HG02759 (cell line): Measurements from ENCODE around the gene KRTAP10-7.
"Not testable (repeated sequence)": the region's sequence is repeated elsewhere in the genome, so short reads cannot be mapped to it uniquely, and the experiment has no call there.

Experiments
- ATAC-seq: cut with Tn5 transposase; IDR thresholded peaks from one replicate; pipeline ENCODE4 v1.9.1; 2021; ENCODE audit warnings: mild to moderate bottlenecking, moderate library complexity; ENCODE audit not compliant: unreplicated experiment

The KRTAP10-7 gene

GRCh38 chr21:44628707-44629391, 28.5 kb downstream of the KRTAP10-7 start:
- ATAC-seq, result no peak

GRCh38 chr21:44630440-44630839, 30.0 kb downstream of the KRTAP10-7 start:
- no peak for ATAC-seq

GRCh38 chr21:44632067-44632466, 31.7 kb downstream of the KRTAP10-7 start:
- no peak for ATAC-seq

GRCh38 chr21:44636209-44637017, 36.0 kb downstream of the KRTAP10-7 start:
- no peak for ATAC-seq

GRCh38 chr21:44637018-44637850, 36.8 kb downstream of the KRTAP10-7 start, which contains the start of gene KRTAP10-10:
Gene KRTAP10-10 (plus strand): TSS chr21:44637356. CDS start chr21:44637418, 62 bp downstream.
- no peak for ATAC-seq

DNA sequence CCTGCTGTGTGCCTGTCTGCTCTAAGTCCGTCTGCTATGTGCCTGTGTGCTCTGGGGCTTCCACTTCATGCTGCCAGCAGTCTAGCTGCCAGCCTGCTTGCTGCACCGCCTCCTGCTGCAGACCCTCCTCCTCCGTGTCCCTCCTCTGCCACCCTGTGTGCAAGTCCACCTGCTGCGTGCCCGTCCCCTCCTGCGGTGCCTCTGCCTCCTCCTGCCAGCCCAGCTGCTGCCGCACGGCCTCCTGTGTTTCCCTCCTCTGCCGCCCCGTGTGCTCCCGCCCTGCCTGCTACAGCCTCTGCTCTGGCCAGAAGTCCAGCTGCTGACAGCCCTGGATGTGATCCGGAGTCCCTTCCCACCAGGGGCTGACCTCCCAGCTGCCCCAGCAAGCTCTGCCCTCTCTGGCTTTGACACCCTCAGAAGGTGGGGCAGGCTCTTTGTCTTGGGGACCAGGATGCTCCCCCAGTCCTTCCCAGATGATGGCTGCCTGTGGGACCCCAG, 37.5 kb downstream of the KRTAP10-7 start:
- ATAC-seq, result not testable (repeated sequence)

GRCh38 chr21:44638506-44639330, 38.3 kb downstream of the KRTAP10-7 start:
- not testable (repeated sequence) for ATAC-seq

- ATAC-seq, result no peak
Measured at GRCh38 chr21:44639331-44639655, 38.9 kb downstream of the KRTAP10-7 start.

GRCh38 chr21:44640761-44641160, 40.4 kb downstream of the KRTAP10-7 start:
- no peak for ATAC-seq

GRCh38 chr21:44643741-44644310, 43.4 kb downstream of the KRTAP10-7 start:
- ATAC-seq, result no peak

DNA sequence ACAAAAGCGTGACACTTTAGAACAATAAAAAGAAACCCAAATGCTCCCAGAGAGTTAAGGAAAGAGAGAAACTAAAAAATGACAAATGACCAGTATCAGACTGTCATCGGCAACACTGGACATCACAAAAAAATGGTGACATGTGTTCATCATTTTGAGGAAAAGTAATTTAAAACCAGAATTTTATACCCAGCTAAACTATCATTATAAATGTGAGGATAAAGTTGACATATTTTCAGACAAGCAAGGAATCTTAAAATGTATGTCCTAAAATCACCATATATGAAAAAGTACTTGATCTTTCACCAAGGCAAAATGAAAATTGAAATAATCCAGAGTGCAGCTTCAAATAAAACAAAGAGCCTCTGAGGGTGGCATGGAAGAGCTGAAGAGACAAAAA, 44.5 kb downstream of the KRTAP10-7 start:
- ATAC-seq, result no peak

DNA sequence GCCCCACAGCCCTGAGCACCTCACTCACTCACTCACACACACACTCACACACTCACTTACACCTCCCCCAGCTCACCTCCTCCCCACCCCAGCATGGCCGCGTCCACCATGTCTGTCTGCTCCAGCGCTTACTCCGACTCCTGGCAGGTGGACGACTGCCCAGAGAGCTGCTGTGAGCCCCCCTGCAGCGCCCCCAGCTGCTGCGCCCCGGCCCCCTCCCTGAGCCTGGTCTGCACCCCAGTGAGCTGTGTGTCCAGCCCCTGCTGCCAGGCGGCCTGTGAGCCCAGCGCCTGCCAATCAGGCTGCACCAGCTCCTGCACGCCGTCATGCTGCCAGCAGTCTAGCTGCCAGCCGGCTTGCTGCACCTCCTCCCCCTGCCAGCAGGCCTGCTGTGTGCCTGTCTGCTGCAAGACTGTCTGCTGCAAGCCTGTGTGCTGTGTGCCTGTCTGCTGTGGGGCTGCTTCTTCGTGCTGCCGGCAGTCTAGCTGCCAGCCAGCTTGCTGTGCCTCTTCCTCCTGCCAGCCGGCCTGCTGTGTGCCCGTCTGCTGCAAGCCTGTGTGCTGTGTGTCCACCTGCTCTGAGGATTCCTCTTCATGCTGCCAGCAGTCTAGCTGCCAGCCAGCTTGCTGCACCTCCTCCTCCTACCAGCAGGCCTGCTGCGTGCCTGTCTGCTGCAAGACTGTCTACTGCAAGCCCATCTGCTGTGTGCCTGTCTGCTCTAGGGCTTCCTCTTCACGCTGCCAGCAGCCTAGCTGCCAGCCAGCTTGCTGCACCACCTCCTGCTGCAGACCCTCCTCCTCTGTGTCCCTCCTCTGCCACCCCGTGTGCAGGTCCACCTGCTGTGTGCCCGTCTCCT, 46.2 kb downstream of the KRTAP10-7 start, which contains the start of gene KRTAP10-11:
KRTAP10-11 (plus strand) TSS at position 49 of the 856 bp plus-strand sequence; CDS start at position 94, 45 bp downstream.
- not testable (repeated sequence) for ATAC-seq

DNA sequence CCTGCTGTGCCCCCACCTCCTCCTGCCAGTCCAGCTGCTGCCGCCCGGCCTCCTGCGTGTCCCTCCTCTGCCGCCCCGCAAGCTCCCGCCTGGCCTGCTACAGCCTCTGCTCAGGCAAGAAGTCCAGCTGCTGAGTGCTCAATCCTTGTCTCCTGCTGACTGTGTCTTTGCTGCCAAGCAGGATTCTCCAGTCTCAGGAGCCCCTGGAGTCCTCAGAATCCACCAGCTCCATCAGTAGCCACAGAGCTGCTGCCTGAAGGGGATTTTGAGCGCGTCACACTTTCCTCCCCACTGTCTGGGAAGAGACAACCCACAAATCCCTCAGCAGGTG, 46.8 kb downstream of the KRTAP10-7 start:
- ATAC-seq, result no peak

DNA sequence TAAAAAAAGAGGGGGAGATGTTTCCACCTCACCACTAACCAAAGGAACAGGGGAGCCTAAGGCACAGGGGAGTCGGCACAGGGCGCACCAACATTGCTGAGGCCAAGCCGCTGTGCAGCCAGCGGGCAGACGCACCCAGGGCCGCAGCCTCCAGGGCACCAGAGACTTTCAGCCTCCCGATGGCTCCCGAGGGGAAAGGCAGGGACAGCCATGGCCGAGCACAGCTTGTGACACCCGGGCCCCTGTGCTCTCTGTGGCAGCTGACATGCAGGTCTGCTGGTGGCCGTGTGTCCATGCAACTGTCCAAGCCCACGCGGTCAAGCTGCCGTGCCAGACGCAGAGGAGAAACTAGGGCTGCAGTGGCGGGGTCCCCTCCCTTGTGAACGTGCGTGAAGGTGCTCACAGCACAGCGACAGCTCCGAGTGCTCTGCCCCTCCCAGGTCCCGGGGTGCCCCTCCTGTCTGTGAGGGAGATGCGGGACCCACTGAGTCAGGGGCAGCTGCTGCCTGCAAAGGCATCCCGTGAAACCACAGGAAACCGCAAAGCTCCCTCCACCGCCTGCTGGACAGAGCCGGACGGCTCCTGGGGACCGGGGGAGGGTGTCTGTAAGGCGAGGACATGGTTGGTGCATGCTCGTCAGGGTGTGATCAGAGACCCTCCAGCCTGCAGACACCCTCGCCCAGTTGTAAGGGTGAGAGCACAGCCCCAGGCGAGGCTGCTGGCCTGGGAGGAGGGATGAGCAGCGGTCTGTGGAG, 48.3 kb downstream of the KRTAP10-7 start:
- no peak for ATAC-seq

DNA sequence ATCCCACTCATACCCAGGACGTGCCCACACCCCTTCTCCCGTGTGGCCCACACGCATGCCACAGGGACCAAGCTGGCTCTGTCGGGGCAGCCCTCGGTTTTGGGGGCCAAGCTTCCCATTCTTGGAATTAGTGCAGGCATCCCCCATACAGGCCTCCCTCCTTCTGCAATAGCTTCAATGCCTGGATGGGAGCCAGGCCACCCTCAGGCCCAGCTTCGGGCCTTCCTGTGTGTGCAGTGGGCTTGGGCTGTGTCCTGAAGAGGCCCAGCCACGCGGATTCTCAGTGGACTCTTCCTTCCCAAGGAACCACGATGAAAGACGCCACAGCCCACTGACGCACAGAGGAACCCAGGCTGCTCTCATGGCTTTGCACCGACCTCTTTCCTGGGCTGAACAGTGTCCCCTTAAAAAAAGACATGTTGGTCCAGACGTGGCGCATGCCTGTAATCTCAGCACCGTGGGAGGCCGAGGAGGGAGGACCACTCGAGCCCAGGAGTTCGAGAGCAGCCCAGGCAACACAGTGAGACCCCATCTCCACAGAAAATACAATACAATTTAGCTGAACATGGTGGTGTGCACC, 49.2 kb downstream of the KRTAP10-7 start:
- no peak for ATAC-seq

GRCh38 chr21:44650265-44650972, 50.0 kb downstream of the KRTAP10-7 start:
- ATAC-seq, result no peak

- no peak for ATAC-seq
Measured at GRCh38 chr21:44650973-44651675, 50.7 kb downstream of the KRTAP10-7 start.
